Skeletal muscle cell (primary cell): ENCODE data around the gene GALNT18.

Experiments
- DNase-seq: peaks from one replicate; pipeline ENCODE4 v3.0.0-alpha.2; 2010; ENCODE audit warnings: low read depth
- H3K4me3 ChIP-seq: 2 replicates; pipeline ENCODE4 v1.5.1; 2011; ENCODE audit warnings: low read depth, mild to moderate bottlenecking, control low read depth, low read length, moderate library complexity

GALNT18 gene

DNA sequence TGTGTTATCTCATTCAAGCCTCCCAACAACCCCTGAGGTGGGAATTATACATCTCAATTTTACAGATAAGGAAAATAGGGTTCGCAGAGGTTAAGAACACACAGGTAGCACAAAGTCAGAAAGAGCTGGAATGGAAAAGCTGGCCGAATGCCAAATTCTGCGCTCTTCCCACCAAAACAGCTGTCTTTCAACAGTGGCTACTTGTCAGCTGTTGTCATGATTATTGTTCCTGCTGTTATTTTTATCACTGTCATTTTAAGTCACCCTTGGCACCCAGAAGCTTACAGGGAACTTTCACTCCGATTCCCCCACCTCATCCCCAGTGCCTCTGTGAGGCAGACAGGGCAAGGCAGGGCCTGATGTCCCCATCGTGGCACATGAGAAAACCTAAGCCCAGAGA, 194.3 kb downstream of the GALNT18 start:
- no peak for DNase-seq
- H3K4me3 ChIP-seq, result no peak overlapping the region

DNA sequence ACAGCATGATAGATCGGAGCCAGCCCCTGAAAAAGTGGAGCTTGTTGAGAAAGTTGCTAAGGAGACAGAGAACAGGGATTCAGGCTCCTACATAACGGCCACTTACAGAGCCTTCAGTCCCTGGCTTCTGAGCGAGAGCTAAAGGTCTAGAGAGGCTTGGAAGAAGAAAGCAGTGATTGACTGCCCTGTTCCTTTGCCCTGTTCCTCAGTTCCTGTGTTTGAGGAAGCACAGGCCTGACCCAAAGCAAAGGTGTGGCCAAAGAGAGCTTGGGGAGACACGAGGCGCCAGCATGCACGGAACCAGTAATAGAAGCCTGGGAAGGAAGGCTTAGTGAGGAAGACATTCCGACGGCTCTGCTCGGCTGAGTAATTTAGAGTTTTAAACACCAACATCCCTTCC, 194.7 kb downstream of the GALNT18 start:
- DNase-seq, result no peak
- no peak overlapping the region for H3K4me3 ChIP-seq

DNA sequence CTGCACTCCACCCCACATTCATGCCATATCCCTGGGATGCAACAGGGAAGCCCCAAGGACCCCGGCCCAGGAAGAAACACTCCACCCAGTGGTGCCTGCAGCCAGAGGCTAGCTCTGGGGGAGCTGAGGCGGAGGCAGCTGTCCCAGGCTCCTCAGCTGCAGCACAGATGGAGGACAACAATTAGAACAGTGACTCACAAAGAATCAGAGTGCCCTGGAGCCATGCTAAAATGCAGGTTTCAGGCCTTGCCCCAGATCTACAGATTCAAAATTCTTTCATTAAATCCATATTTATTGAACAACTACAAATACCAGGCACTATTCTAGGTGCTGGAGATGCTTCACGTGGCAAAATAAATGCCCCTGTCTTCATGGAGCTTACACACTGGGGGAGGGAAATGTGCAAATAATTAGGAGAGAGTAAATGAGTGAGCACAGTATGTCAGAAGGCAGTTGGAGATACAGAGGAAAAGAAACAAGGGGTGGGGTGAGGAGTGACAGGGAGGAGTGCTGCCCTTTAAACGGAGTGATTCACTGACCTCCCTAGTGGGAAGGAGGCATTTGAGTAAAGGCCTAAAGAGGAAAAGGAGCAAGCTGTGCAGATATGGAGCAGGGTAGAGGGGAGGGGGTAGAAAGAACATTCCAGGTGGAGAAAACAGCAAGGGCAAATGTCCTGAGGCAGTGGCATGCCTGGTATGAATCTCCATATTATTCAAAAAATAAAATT, 195.4 kb downstream of the GALNT18 start:
- DNase-seq, result no peak
- no peak overlapping the region for H3K4me3 ChIP-seq

DNA sequence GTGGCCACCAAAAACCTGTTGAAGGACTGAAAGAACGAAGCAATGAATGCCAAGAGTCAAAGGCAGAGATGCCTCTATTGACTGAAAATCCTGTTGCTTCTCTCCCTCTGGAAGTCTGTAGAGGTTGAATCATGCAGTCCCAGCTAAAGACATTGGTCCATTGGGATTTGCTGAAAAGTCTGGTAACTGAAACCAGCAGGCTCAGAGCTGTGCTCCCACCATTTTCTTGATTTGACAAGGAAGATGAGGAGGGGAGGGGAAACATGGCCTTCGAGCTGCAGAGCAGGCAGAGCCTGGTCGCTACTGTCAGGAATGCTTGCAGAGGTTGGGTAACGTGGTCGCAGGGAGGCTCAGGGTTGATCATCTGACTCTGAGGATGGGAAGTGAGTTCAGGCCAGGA, 196.0 kb downstream of the GALNT18 start:
- DNase-seq, result no peak
- H3K4me3 ChIP-seq, result no peak overlapping the region

DNA sequence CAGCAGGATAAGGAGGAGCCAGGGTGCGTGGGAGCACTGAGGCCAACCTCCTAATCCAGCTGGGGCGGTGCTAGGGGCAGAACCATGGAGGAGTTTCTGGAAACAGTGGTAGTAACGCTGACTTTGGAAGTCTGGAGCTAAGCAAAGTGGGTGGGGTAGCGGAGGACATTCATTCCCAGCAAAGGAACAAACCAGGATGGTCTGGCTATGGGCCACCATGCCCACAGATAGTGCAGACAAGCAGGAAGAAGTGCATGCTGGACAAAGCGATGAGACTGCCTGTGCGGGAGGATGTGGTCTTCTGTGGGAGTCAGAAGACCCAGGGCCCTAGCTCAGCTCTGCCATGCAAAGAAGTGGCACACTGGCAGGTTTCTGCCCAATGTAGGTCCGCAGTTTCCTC, 197.1 kb downstream of the GALNT18 start:
- no peak for DNase-seq
- H3K4me3 ChIP-seq, result no peak overlapping the region

DNA sequence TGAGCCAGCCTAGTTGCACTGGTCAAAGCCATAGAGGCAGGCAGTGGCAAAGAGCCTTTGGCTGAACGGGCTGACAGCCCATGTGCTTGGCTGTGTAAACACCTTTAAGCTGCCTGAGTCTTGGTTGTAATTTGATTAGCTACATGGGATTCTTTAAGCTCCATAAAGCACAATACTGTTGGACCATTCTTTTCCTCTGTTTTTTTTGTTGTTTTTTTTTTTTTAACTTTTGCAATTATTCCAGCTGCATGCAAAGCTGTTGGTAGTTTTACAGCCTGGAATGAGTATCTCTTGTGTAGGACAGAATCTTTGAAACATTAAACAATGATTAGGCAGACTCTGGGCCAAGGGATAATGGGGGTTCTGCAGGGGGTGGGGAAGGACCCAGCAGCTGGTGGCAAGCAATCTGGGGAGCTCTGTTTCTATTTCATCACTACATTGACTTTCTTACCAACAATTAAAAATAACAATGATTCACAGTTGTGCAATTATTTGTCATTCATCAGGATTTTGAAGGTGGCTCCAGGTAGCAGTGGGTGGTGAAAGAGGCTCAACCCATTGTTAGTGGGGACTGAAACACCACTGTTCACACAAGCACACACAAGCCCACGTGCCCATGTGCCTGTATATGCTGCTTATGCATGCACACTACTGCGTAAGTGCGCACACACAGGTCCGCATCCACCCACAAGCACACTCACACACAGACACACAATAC, 199.2 kb downstream of the GALNT18 start:
- DNase-seq, result no peak
- no peak overlapping the region for H3K4me3 ChIP-seq

DNA sequence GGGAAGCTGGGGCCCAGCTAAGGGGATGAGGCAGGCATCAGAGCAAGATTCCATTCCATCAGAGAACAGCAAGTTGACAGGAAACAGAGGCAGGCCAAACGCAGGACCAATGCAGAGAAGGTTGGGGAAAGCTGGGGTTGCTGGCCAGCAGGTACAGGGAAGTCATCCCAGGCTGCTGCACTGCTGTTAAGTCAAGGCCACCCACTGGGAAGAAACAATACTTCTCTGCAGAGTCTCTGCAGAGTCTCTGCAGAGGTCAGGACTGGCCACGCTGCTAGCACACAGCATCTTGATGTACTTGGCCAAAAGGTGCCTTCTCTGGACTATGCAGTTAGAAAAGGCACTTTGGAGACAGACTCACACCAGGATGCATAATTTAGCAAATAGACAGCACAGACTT, 200.3 kb downstream of the GALNT18 start:
- DNase-seq, result no peak
- H3K4me3 ChIP-seq, result no peak overlapping the region

DNA sequence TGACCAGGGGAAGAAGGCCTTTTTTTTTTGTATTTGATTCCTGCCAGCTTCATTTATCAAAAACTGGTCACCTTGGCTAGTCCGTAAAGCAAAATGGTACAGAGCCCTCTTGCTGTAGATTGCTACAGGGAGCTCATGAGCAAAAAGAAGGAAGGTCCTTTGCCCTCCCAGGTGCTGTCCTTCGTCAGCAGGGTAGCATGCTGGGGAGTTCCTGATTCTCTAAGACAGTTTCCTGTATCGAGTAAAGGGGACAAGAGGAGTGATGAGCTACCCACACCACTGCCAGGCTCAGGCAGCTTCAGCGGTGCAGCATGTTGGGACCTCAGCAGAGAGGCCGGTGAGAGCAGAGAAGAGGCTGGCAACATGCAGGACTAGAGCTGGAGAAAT, 200.9 kb downstream of the GALNT18 start:
- DNase-seq, result no peak
- no peak overlapping the region for H3K4me3 ChIP-seq

DNA sequence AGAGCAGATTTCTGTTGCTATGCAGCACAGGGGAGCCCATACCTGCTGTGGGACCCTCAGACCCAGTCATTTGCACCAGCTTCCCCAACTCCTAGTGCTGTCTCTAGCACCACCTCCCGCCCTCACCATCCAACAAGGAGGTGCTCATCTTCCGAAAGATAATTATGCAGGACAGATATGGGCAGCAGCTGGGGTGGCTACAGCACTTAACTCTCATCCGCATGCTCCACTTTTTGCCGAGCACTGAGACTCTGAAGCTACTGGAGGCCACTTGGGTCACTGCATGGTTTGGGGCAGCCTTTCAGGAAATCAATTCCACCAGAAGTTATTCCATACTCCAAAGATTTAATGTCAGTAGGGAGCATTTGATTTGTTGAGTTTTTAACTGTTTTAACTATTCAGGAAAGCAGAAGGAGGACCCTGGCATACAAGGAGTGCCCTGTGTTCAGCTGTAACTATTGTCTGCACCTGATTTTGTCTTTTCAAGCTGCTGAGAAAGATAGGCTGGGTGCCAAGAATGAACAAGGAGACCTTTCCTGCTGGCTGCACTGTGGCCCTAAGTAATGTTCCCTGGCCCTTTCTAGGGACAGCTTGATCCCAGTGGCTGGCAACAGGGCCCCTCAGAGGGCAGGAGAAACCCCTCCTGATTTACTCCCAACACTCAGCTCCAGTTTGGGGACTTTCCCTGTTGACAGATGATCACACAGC, 201.5 kb downstream of the GALNT18 start:
- no peak for DNase-seq
- H3K4me3 ChIP-seq, result no peak overlapping the region

DNA sequence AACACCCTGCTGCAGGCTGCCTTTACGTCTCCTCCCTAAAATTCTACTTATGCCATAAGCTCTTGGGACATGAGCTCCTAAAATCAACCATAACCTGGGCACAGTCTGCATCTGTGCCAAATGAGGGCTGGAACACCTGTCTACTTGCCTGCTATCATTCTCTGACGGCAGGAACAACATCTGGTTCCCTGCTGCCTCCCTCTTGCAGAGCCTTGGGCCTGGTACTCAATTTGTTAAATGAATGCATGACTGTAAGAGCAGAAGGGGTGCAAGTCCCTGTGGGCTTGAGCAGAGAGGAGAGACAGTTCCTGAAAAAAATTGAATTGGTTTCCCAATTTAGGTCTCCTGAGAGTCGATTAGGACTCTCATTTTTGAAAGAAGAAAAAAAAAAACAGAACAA, 202.1 kb downstream of the GALNT18 start:
- no peak for DNase-seq
- H3K4me3 ChIP-seq, result no peak overlapping the region

DNA sequence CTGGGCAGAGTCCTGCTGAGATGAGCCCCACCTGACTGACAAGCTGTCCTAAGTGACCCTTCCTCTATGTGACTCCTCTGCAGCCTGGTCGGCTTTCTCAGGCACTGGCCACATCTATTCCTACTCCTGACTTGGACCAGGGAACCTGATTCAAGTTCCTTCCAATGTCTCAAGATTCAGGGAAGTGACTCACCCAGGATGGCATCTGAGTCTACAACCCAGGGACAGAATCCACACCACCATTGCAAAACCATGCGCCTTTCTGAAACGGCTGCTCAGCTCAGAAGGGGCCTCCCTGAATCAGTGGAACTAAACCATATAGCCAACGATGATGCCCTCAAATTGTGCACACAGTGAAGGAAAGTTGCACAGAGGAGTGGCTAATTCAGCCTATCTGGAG, 204.9 kb downstream of the GALNT18 start:
- H3K4me3 ChIP-seq, result no peak overlapping the region
- DNase-seq, result peak; percentile 32

DNA sequence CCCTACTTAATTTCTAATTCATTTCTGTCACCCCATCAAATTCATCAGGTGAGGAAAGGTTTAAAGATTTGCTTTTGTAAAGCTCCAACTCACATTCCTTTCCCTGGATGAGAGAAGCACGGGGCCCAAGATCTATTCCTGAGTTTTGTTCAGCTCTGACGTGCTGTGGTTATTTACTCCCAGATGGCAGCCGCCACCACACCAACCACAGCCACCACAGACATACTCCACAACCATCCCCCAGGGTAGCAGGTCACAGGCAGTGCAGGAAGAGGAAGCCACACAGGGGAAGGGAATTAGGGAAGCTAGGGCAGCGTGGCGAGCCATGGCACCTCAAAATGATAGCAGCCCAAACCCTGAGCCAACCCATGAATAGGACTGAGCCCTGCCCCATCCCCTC, 205.3 kb downstream of the GALNT18 start:
- peak; percentile 11 for DNase-seq
- H3K4me3 ChIP-seq, result no peak overlapping the region

DNA sequence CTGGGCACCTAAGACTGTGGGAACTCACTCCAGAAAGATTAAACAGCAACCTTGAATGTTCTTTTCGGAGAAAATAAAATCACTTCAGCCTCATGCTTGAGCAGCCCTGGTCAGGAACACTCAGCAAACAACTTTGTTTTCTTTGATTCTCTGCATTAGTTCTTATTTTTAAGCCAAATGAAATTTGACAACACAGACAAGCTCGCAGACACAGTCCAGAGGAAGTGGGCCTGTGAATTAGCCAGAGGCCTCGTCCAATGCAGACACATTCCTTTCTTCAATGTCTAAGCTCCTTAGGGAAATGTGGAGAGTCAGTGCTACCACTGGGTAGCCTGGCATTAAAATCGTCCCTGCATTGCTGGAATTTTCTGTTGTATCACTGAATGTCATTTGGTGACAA, 205.9 kb downstream of the GALNT18 start:
- no peak for DNase-seq
- no peak overlapping the region for H3K4me3 ChIP-seq

DNA sequence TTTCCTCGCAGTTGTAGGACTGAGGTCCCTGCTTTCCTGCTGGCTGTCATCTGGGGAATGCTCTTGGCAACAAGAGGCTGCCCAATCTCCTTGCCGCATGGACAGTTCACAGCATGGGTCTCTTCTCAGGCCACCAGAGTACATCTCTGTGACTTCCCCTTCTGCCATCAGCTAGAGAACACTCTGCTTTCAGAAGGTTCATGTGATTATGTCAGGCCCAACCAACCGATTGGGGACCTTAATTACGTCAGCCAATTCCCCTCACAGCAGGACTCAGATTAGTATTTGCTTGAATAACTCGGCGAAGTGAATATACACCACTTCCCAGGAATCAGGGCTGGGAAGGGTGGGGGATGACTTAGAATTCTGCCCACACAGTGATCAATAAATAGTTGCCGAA, 206.8 kb downstream of the GALNT18 start:
- H3K4me3 ChIP-seq, result no peak overlapping the region
- no peak for DNase-seq

DNA sequence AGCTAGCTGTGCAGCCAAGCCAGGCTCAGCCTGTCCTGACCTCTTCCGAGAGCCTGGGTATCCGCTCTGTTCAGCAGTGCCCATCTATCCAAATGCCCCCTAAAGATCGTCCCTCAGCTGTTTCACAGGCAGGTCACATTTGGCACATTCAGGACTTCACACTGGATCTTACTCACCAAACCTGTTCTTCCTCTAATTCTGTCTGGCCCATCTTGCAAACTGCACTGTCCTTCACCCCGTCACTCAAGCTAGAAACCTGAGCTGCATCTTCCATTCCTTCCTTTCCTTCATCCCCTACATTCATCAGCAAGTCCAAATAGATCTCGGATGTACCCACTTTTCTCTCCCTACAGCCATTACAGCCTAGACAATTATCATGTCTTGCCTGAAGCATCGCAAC, 208.0 kb downstream of the GALNT18 start:
- H3K4me3 ChIP-seq, result no peak overlapping the region
- DNase-seq, result no peak

DNA sequence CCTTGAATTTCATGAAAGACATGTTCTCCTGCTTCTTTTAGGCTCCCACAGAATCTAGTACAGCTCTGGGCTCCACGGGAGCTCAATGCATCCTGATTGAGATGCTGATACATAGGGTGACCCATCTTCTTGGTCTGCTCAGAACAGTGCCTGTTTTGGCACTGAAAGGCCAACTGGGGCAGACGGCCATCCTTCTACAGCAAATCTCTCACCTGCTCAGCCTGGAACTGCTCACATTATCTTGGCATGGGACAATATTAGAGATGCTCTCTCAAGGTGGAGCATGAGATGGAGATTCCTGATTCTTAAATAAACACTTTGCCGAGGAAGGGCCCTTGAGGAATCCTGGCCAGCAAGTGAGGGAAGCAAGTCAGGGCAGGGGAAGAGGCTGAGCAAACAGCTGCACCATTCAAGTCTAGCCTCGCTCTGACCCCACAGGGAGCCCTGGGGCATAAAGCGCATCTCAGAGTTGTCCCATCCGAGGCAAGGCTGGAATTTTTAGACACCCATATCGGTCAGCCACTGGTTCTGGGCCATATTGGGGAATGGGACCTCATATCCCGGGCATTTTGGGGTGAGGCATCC, 210.3 kb downstream of the GALNT18 start:
- no peak overlapping the region for H3K4me3 ChIP-seq
- no peak for DNase-seq

DNA sequence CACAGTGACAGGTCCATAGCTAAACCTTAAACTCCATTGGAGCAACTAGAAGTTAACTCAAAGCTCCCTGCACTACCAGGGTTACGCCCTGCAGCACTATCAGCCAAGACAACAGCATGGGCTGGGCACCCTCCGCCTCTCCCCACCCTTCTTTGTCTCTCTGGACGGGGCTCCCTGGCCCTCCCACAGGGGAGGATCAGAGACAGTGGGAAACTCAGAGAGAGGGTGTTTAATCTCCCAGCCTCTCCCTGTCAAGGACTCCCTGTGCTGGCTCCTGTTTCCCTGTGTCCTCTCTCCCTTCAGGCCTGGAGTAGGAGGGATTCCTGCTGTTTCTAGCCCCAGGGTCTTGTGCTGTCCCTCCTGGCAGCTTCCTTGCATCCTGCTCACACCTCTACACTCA, 211.9 kb downstream of the GALNT18 start:
- no peak for DNase-seq
- no peak overlapping the region for H3K4me3 ChIP-seq

DNA sequence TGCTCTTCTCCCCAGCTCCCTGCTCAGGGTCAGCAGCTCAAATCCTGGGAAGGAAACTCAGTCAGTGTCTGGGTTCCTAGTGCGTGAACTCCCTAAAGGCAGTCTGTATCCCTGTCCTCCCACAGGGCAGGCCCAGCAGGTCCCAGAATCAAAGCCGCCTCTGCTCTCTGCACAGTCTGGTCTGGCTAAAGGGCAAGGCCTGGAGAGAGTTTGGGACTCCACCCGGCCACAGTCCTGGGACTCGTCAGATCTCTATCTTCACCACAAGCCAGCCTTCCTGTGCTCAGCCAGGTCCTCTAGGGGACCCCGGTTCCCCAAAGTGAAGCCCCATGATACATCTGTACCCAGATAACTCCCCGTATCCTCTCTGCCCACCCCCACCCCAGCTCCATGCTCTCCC, 212.6 kb downstream of the GALNT18 start:
- no peak overlapping the region for H3K4me3 ChIP-seq
- DNase-seq, result no peak

DNA sequence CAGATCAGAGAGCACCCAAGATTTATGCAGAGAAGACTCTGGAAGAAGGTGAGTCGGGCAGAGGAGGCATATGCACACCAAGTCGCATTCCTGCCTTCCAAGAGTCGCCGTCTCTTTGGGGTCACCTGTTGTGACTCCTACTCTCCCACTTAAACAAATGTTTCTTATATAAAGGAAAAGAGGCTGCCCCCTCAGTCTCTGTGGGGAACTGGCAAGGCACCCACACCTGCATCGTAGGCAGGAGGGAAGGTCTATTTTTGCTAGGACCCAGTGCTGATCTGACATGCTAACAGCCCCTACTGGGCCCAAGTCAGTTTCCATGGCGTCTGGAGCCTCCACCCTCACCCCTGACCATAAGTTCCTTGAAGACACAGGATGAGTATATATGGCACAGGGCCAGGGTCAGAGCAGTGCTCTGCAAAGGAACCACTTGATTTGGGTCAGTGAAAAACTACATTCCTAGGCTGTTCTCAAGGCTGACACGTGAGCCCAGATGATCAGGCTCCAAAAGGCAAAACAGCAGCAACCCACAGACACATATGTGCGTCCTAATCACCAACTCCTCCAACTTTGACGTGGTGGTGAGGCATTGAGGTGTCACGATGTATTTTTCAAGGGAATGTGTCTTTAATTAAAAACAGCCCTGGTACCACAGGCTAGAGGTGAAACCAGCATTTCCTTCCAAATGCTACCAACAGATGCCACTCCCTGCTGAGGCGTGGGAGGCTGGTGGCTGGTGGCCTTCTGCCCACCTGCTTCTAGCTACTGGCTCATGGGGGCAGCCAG, 213.2 kb downstream of the GALNT18 start:
- no peak for DNase-seq
- H3K4me3 ChIP-seq, result no peak overlapping the region

DNA sequence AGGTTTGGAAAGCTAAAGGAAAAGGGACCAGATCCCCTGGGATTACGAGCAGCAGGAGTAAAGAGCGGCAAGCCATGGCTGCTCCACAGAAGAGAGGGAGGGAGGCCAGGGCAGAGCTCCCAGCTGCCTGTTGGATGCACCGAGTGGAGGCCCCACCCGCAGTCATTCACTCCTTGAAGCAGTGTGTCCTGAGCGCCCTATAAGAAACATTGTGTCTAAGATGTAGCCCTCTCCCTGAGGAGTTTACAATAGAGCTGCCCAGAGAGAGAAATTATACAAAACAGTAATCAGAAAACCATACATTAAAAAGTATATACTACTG, 214.1 kb downstream of the GALNT18 start:
- no peak for DNase-seq

More for the DNA sequence above, 214.1 kb downstream of the GALNT18 start:
- no peak overlapping the region for H3K4me3 ChIP-seq
